GM12878 (cell line): ENCODE measurements around the gene MYH6. TPM values are rescaled to one million over a fixed set of nuclear protein-coding genes. Genes with fewer than 3 reads are reported as not detected.

Experiments
- DPF2 ChIP-seq: fragments of 450-650 bp; IDR thresholded peaks from 2 replicates; pipeline ENCODE4 v1.6.1; 2017; ENCODE audit warnings: mild to moderate bottlenecking
- GABPA ChIP-seq: IDR thresholded peaks from 2 replicates; pipeline ENCODE4 v1.6.1; 2014; ENCODE audit warnings: antibody characterized with exemption, low read depth, mild to moderate bottlenecking, inconsistent platforms
- STAT1 ChIP-seq: fragments of 450-650 bp; conservative IDR thresholded peaks from 2 replicates; pipeline ENCODE4 v1.6.1; 2014; ENCODE audit warnings: antibody characterized with exemption, mild to moderate bottlenecking
- ZNF217 ChIP-seq: fragments of 450-650 bp; IDR thresholded peaks from 2 replicates; pipeline ENCODE4 v1.6.1; 2017; ENCODE audit warnings: antibody characterized with exemption, mild to moderate bottlenecking
- polyA plus RNA-seq, 11 experiments: library from polyadenylated mRNA; depleted of rRNA in 4 of 11; unstranded in 6 of 11; stranded (reverse) in 5 of 11; fragments of >200 nt; fragmentation: Nextera tagmentation in 4 of 11; fragmentation: Illumina TruSeq in 1 of 11; extraction: Ambion mirVana in 4 of 11; extraction: Trizol in 1 of 11; gene quantifications; 1 replicate in 1 of 11; 2 replicates in 10 of 11; pipeline versions ENCODE4 v1.2.1 to v1.2.3, GENCODE V29; 2011 to 2016; ENCODE audit warnings: inconsistent platforms in 2 of 11, missing spikeins in 2 of 11, low read depth in 1 of 11
- total RNA-seq, 4 experiments: library from RNA; depleted of rRNA in 3 of 4; stranded (reverse); fragments of >200 nt in 3 of 4; fragmentation: Illumina TruSeq in 1 of 4; extraction: Trizol in 1 of 4; gene quantifications; 2 replicates each; pipeline versions ENCODE4 v1.2.1 to v1.2.3, GENCODE V29; 2013 to 2021
- TF ChIP-seq, protein P1 (sequence below): fragments of 450-650 bp; IDR thresholded peaks from 2 replicates; pipeline ENCODE4 v1.6.1; 2016; ENCODE audit warnings: mild to moderate bottlenecking, moderate library complexity, borderline replicate concordance
- TF ChIP-seq, protein P2 (sequence below): fragments of 450-650 bp; IDR thresholded peaks from 2 replicates; pipeline ENCODE4 v1.6.1; 2017; ENCODE audit warnings: borderline replicate concordance
- TF ChIP-seq, protein P3 (sequence below): fragments of 450-650 bp; formaldehyde crosslinking; IDR thresholded peaks from 2 replicates; pipeline ENCODE4 v1.4.0; 2020; ENCODE audit warnings: mild to moderate bottlenecking, moderate library complexity

Gene MYH6
- total and polyA plus RNA-seq, 10 of the 15 experiments (the other 5 are each of a cell fraction or from before 2014, with no cell fraction given): 0.01 to 0.84 (median 0.05) TPM; not detected in 7

DNA sequence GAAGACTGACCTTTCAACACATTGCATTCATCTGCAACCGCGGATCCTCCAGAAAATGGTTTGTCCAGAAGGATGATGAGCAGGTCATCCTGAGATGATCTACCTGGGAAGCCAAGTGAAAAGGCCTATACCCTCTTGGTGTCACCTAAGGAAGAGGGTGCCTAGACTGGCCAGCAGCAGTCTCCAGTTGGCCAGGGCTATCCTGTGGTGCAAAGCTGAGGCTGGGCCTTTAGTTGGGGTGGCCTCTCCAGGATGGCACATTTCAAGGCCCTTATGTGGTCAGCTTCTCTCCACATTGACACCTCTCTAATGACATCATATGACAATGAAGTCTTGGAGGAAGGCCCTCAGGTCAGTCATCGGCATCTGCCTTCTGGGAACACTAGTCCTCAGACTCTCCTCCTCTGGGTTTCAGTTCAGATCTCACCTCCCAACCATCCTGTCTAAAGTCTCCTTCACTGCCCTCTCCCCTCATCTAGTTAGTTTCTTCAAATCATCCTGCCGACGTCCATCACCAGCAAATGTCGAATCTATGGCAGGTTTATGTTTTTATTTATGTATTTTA is 52.1 kb downstream of the MYH6 start (continued):
- TF ChIP-seq STAT1: no peak
- TF ChIP-seq DPF2: no peak
- TF ChIP-seq, protein P1, sequence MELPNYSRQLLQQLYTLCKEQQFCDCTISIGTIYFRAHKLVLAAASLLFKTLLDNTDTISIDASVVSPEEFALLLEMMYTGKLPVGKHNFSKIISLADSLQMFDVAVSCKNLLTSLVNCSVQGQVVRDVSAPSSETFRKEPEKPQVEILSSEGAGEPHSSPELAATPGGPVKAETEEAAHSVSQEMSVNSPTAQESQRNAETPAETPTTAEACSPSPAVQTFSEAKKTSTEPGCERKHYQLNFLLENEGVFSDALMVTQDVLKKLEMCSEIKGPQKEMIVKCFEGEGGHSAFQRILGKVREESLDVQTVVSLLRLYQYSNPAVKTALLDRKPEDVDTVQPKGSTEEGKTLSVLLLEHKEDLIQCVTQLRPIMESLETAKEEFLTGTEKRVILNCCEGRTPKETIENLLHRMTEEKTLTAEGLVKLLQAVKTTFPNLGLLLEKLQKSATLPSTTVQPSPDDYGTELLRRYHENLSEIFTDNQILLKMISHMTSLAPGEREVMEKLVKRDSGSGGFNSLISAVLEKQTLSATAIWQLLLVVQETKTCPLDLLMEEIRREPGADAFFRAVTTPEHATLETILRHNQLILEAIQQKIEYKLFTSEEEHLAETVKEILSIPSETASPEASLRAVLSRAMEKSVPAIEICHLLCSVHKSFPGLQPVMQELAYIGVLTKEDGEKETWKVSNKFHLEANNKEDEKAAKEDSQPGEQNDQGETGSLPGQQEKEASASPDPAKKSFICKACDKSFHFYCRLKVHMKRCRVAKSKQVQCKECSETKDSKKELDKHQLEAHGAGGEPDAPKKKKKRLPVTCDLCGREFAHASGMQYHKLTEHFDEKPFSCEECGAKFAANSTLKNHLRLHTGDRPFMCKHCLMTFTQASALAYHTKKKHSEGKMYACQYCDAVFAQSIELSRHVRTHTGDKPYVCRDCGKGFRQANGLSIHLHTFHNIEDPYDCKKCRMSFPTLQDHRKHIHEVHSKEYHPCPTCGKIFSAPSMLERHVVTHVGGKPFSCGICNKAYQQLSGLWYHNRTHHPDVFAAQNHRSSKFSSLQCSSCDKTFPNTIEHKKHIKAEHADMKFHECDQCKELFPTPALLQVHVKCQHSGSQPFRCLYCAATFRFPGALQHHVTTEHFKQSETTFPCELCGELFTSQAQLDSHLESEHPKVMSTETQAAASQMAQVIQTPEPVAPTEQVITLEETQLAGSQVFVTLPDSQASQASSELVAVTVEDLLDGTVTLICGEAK: no peak
- TF ChIP-seq, protein P2, sequence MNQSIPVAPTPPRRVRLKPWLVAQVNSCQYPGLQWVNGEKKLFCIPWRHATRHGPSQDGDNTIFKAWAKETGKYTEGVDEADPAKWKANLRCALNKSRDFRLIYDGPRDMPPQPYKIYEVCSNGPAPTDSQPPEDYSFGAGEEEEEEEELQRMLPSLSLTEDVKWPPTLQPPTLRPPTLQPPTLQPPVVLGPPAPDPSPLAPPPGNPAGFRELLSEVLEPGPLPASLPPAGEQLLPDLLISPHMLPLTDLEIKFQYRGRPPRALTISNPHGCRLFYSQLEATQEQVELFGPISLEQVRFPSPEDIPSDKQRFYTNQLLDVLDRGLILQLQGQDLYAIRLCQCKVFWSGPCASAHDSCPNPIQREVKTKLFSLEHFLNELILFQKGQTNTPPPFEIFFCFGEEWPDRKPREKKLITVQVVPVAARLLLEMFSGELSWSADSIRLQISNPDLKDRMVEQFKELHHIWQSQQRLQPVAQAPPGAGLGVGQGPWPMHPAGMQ: no peak
- no peak for TF ChIP-seq ZNF217
- TF ChIP-seq, protein P3, sequence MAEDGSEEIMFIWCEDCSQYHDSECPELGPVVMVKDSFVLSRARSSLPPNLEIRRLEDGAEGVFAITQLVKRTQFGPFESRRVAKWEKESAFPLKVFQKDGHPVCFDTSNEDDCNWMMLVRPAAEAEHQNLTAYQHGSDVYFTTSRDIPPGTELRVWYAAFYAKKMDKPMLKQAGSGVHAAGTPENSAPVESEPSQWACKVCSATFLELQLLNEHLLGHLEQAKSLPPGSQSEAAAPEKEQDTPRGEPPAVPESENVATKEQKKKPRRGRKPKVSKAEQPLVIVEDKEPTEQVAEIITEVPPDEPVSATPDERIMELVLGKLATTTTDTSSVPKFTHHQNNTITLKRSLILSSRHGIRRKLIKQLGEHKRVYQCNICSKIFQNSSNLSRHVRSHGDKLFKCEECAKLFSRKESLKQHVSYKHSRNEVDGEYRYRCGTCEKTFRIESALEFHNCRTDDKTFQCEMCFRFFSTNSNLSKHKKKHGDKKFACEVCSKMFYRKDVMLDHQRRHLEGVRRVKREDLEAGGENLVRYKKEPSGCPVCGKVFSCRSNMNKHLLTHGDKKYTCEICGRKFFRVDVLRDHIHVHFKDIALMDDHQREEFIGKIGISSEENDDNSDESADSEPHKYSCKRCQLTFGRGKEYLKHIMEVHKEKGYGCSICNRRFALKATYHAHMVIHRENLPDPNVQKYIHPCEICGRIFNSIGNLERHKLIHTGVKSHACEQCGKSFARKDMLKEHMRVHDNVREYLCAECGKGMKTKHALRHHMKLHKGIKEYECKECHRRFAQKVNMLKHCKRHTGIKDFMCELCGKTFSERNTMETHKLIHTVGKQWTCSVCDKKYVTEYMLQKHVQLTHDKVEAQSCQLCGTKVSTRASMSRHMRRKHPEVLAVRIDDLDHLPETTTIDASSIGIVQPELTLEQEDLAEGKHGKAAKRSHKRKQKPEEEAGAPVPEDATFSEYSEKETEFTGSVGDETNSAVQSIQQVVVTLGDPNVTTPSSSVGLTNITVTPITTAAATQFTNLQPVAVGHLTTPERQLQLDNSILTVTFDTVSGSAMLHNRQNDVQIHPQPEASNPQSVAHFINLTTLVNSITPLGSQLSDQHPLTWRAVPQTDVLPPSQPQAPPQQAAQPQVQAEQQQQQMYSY (CRISPR knock-in tag): no peak
- no peak for TF ChIP-seq GABPA
